PFSK-1 (cell line): ENCODE data around the gene CHTF8.

Source experiments
- FOXP2 ChIP-seq: optimal IDR thresholded peaks from 2 replicates; pipeline ENCODE3; 2011; ENCODE audit warnings: borderline replicate concordance, control low read depth, inconsistent platforms; ENCODE audit not compliant: insufficient read depth; ENCODE audit errors: extremely low read length, extremely low read depth
- POLR2AphosphoS5 ChIP-seq: IDR thresholded peaks from 2 replicates; pipeline ENCODE4 v1.6.1; 2012; ENCODE audit warnings: low read depth, mild to moderate bottlenecking, control low read depth, low read length, moderate library complexity
- REST ChIP-seq, 2 experiments: IDR thresholded peaks; 2 replicates each; pipeline versions ENCODE4 v1.6.1 to v1.8.0; 2011 to 2012; ENCODE audit warnings: low read depth in 2 of 2, low read length in 2 of 2, control low read depth in 1 of 2, inconsistent platforms in 1 of 2, mild to moderate bottlenecking in 1 of 2, moderate library complexity in 1 of 2; ENCODE audit not compliant: insufficient read depth in 1 of 2
- SIN3A ChIP-seq: IDR thresholded peaks from 2 replicates; pipeline ENCODE4 v1.6.1; 2012; ENCODE audit warnings: mild to moderate bottlenecking, low read length, moderate library complexity, borderline replicate concordance; ENCODE audit not compliant: insufficient read depth
- TAF1 ChIP-seq: IDR thresholded peaks from 2 replicates; pipeline ENCODE4 v1.6.1; 2012; ENCODE audit warnings: low read length, control low read depth, borderline replicate concordance; ENCODE audit not compliant: insufficient read depth

- no peak for TF ChIP-seq POLR2AphosphoS5
- no peak for TF ChIP-seq REST (IDR thresholded peaks at IDR 0.05; ENCODE audit: insufficient read depth in 1 of 2, low read depth in 2 of 2, low read length in 2 of 2)
- TF ChIP-seq SIN3A: no peak
- no peak for TF ChIP-seq FOXP2
- TF ChIP-seq TAF1: no peak
Observed at GRCh38 chr16:69118468-69118867, 13.9 kb downstream of the CHTF8 start.
